Stomach (tissue), 9 donors: Measurements from ENCODE around the gene NATD1. TPM values are rescaled to one million over a fixed set of nuclear protein-coding genes. Genes with fewer than 3 reads are reported as not detected.

ENCODE experiments used
- DNase-seq, 2 donors: peaks; one replicate each; pipeline versions ENCODE4 v3.0.0 to v3.0.0-alpha.2; 2013 to 2019
- H3K27ac ChIP-seq, 5 donors: fragments of 200-600 bp in 4 of 5; sonication (generic) in 4 of 5; one replicate each; pipeline ENCODE4 v1.5.1; 2013 to 2019; ENCODE audit warnings: mild to moderate bottlenecking in 1 of 5, moderate library complexity in 1 of 5
- H3K27me3 ChIP-seq, 3 donors: fragments of 200-600 bp; sonication (generic); one replicate each; pipeline ENCODE4 v1.5.1; 2017 to 2019; ENCODE audit warnings: mixed run types in 1 of 3
- H3K36me3 ChIP-seq, 4 donors: fragments of 200-600 bp; sonication (generic); 1 replicate in 3 of 4; 2 replicates in 1 of 4; pipeline ENCODE4 v1.5.1; 2016 to 2019
- H3K4me1 ChIP-seq, 4 donors: fragments of 200-600 bp; sonication (generic); one replicate each; pipeline ENCODE4 v1.5.1; 2016 to 2019
- H3K4me3 ChIP-seq, 4 donors: fragments of 200-600 bp; sonication (generic) in 3 of 4; one replicate each; pipeline ENCODE4 v1.5.1; 2016 to 2019; ENCODE audit warnings: mild to moderate bottlenecking in 1 of 4
- H3K9me3 ChIP-seq, 4 donors: fragments of 200-600 bp; sonication (generic); one replicate each; pipeline ENCODE4 v1.5.1; 2016 to 2019
- EP300 ChIP-seq: sonication (generic); formaldehyde crosslinking; IDR thresholded peaks from one replicate; pipeline ENCODE4 v1.6.1; 2017; ENCODE audit warnings: antibody characterized with exemption
- POLR2A ChIP-seq, 4 donors: fragments of 450-650 bp; IDR thresholded peaks; one replicate each; pipeline ENCODE4 v1.6.1; 2016; ENCODE audit warnings: antibody characterized with exemption in 4 of 4, control low read depth in 2 of 4, mild to moderate bottlenecking in 1 of 4, moderate library complexity in 1 of 4
- POLR2AphosphoS5 ChIP-seq, 3 donors: sonication (generic); formaldehyde crosslinking; IDR thresholded peaks; one replicate each; pipeline ENCODE4 v1.6.1; 2016; ENCODE audit warnings: antibody characterized with exemption in 3 of 3
- WGBS, 5 donors: extraction: QIAGEN DNeasy Blood & Tissue Kit in 3 of 5; methylation state at CpG; one replicate each; pipeline versions ENCODE4 v1.1.5 to v1.1.7; 2013 to 2018; 5-methylcytosine and 5-hydroxymethylcytosine counted together
- intact Hi-C: fragments of 100-400 bp; cut with DNase I; formaldehyde crosslinking; loops from one replicate; pipeline ENCODE4 v1.15.1; 2023; ENCODE audit warnings: low total_unique reads
- polyA plus RNA-seq, 3 donors: library from polyadenylated mRNA; stranded (reverse); fragments of 200-250 nt; gene quantifications; one replicate each; pipeline ENCODE4 v1.2.3, GENCODE V29; 2013
- total RNA-seq, 5 donors: library from RNA; depleted of rRNA; stranded (reverse); fragments of >200 nt; gene quantifications; one replicate each; pipeline versions ENCODE4 v1.1.0 to v1.2.3, GENCODE V29; 2014 to 2016
- TF ChIP-seq, protein P1 (sequence below), 7 experiments: fragments of 450-650 bp in 4 of 7; fragments of 200-600 bp in 3 of 7; sonication (generic) in 3 of 7; IDR thresholded peaks; one replicate each; pipeline ENCODE4 v1.5.1; 2016 to 2019; ENCODE audit warnings: antibody characterized with exemption in 7 of 7, control low read depth in 2 of 7, mild to moderate bottlenecking in 1 of 7
- donor health status: healthy with polysubstance abuse.
- donor health status: Bipolar disorder and iron deficiency.
- donor health status: healthy.

The NATD1 gene
- total and polyA plus RNA-seq, 8 donors: 2.2 to 9.0 (median 4.3) TPM

DNA sequence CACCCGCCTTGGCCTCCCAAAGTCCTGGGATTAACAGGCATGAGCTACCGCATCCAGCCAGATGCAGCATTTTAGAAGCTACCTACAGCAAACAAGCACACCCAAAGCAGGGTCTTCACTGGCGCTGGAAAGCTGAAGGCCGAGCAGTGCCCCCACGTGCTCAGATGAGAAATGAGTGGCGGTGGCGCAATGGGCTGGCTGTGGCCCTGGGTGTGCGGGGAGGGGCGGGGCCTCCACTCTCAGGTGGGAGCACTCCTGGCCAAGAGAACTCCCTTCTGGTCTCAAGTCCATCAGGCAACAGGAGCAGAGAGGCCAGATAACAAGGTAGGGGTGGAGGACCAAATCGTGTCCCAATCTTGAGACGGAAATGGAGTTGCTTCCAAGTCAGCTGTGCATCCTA, 51.3 kb downstream of the NATD1 start:
- Histone ChIP-seq H3K9me3 (no peaks in the 10 kb centered on the region), H3K4me3 (no peak overlapping the region), H3K4me1 (peaks cover 14 to 73% (median 48%) of the 10 kb centered on the region in 4 donors), H3K27ac (no peak overlapping the region), H3K36me3 (peaks cover 15 to 40% (median 32%) of the 10 kb centered on the region in 4 donors), H3K27me3 (no peaks in the 10 kb centered on the region)
- 90 to 96% (median 93%) methylated on average over 8 to 11 of the region's 11 CpGs for WGBS, 5 donors
- no peak for DNase-seq
- intact Hi-C loops: no loop called here
- TF ChIP-seq EP300 (no peak), POLR2A (IDR thresholded peaks at IDR 0.05) (no peak), POLR2AphosphoS5 (IDR thresholded peaks at IDR 0.05) (no peak)
- TF ChIP-seq, protein P1, sequence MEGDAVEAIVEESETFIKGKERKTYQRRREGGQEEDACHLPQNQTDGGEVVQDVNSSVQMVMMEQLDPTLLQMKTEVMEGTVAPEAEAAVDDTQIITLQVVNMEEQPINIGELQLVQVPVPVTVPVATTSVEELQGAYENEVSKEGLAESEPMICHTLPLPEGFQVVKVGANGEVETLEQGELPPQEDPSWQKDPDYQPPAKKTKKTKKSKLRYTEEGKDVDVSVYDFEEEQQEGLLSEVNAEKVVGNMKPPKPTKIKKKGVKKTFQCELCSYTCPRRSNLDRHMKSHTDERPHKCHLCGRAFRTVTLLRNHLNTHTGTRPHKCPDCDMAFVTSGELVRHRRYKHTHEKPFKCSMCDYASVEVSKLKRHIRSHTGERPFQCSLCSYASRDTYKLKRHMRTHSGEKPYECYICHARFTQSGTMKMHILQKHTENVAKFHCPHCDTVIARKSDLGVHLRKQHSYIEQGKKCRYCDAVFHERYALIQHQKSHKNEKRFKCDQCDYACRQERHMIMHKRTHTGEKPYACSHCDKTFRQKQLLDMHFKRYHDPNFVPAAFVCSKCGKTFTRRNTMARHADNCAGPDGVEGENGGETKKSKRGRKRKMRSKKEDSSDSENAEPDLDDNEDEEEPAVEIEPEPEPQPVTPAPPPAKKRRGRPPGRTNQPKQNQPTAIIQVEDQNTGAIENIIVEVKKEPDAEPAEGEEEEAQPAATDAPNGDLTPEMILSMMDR (IDR thresholded peaks at IDR 0.05): no peak

DNA sequence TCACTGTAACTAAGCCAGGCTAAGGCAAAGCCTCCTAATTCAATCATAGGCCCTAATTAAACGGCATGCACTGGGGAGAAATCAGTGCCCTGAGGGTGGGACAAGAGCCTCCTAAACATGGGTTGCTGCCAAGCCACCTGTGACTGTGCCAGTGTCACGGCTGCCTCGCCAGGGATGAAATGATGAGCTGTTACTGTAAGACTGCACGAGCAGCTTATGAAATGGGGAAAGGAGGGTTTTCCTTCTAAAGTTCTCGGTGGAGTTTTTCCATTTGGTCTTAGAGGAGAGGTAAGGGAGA, 52.0 kb downstream of the NATD1 start:
- DNase-seq: no peak
- H3K36me3 ChIP-seq: peaks cover 15 to 46% (median 33%) of the 10 kb centered on the region in 4 donors
- H3K27me3 ChIP-seq: no peaks in the 10 kb centered on the region
- H3K4me3 ChIP-seq: no peak overlapping the region
- H3K9me3 ChIP-seq: no peaks in the 10 kb centered on the region
- WGBS, 5 donors: 46 to 73% (median 57%) methylated on average over 5 of the region's 5 CpGs
- peaks cover 14 to 68% (median 46%) of the 10 kb centered on the region in 4 donors for H3K4me1 ChIP-seq
- intact Hi-C loops: no loop called here
- TF ChIP-seq, protein P1 (IDR thresholded peaks at IDR 0.05): no peak
- no peak for TF ChIP-seq EP300
- H3K27ac ChIP-seq: no peak overlapping the region

GRCh38 chr17:21200590-21201297, 52.5 kb downstream of the NATD1 start:
- no peak for DNase-seq
- no peaks in the 10 kb centered on the region for H3K27me3 ChIP-seq
- peaks cover 14 to 67% (median 46%) of the 10 kb centered on the region in 4 donors for H3K4me1 ChIP-seq
- intact Hi-C loops: no loop called here
- H3K4me3 ChIP-seq: no peak overlapping the region
- WGBS, 5 donors: 73 to 82% (median 76%) methylated on average over 14 to 15 of the region's 15 CpGs
- H3K9me3 ChIP-seq: no peaks in the 10 kb centered on the region
- TF ChIP-seq POLR2A (IDR thresholded peaks at IDR 0.05) (no peak), EP300 (no peak), POLR2AphosphoS5 (IDR thresholded peaks at IDR 0.05) (no peak)
- TF ChIP-seq, protein P1 (IDR thresholded peaks at IDR 0.05): no peak
- H3K36me3 ChIP-seq: peaks cover 15 to 51% (median 37%) of the 10 kb centered on the region in 4 donors
- H3K27ac ChIP-seq: no peak overlapping the region

DNA sequence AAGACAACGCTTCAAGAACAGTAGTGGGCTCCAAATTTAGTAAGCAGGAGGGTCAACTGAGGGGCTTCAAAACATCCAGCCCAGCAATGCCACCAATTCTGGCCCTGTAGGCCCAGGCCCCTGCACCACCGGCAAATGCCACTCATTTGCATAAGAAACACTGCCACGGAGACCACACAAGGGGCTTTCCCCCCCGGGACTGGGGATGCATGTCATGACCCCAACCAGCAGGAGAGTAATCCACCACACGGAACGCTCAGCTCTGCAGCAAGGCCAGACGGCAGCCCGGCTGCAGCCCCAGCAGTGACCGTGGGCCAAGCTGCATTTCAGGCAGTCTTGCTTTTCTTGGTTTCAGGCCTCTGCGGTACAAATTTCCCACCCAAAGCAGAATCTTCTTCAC, 53.4 kb downstream of the NATD1 start:
- H3K27ac ChIP-seq: no peak overlapping the region
- DNase-seq: no peak
- no peaks in the 10 kb centered on the region for H3K27me3 ChIP-seq
- H3K4me3 ChIP-seq: no peak overlapping the region
- H3K36me3 ChIP-seq: peaks cover 15 to 55% (median 38%) of the 10 kb centered on the region in 4 donors
- peaks cover 14 to 66% (median 43%) of the 10 kb centered on the region in 4 donors for H3K4me1 ChIP-seq
- intact Hi-C loops: no loop called here
- WGBS, 5 donors: 53 to 88% (median 73%) methylated on average over 9 to 10 of the region's 10 CpGs
- TF ChIP-seq POLR2A (IDR thresholded peaks at IDR 0.05) (no peak), EP300 (no peak), POLR2AphosphoS5 (IDR thresholded peaks at IDR 0.05) (no peak)
- TF ChIP-seq, protein P1 (IDR thresholded peaks at IDR 0.05): no peak
- H3K9me3 ChIP-seq: no peaks in the 10 kb centered on the region
